Measurements from ENCODE around the gene SMG1.
"Not testable (repeated sequence)": the region's sequence is repeated elsewhere in the genome, so short reads cannot be mapped to it uniquely, and the experiment has no call there.

Gene SMG1

GRCh38 chr16:18925986-18926865 is at the start of gene SMG1:
TSS of gene SMG1 (minus strand) at chr16:18926408. CDS start at chr16:18926041, 367 bp downstream.
- DNase-seq (ENCODE audit: low read depth in 2 of 2): peak; percentile 85 to 87

- no peak for DNase-seq (ENCODE audit: low read depth in 2 of 2)
Measured at GRCh38 chr16:18975109-18975508, 48.9 kb upstream of the SMG1 start.

- no peak for DNase-seq (ENCODE audit: low read depth in 2 of 2)
Measured at GRCh38 chr16:18969855-18970240, 43.6 kb upstream of the SMG1 start.

GRCh38 chr16:18969050-18969854 is 43.0 kb upstream of the SMG1 start:
- DNase-seq (ENCODE audit: low read depth in 2 of 2): peak; percentile 57 to 66

- no peak for DNase-seq (ENCODE audit: low read depth in 2 of 2)
Measured at GRCh38 chr16:18966791-18967190, 40.6 kb upstream of the SMG1 start.

GRCh38 chr16:18965555-18965954 is 39.3 kb upstream of the SMG1 start:
- DNase-seq (ENCODE audit: low read depth in 2 of 2): no peak

GRCh38 chr16:18959031-18959505 is 32.9 kb upstream of the SMG1 start:
- DNase-seq (ENCODE audit: low read depth in 2 of 2): no peak

- DNase-seq (ENCODE audit: low read depth in 2 of 2): no peak
Measured at GRCh38 chr16:18958621-18959029, 32.4 kb upstream of the SMG1 start.

GRCh38 chr16:18956658-18957241 is 30.5 kb upstream of the SMG1 start:
- not testable (repeated sequence) for DNase-seq (ENCODE audit: low read depth in 2 of 2)

GRCh38 chr16:18955874-18956580 is 29.8 kb upstream of the SMG1 start:
- not testable (repeated sequence) for DNase-seq (ENCODE audit: low read depth in 2 of 2)

- DNase-seq (ENCODE audit: low read depth in 2 of 2): no peak
Measured at GRCh38 chr16:18953547-18953946, 27.3 kb upstream of the SMG1 start.

GRCh38 chr16:18950469-18951185 is 24.4 kb upstream of the SMG1 start:
- no peak for DNase-seq (ENCODE audit: low read depth in 2 of 2)

- DNase-seq (ENCODE audit: low read depth in 2 of 2): no peak
Measured at GRCh38 chr16:18948372-18949020, 22.3 kb upstream of the SMG1 start.

- DNase-seq (ENCODE audit: low read depth in 2 of 2): no peak
Measured at GRCh38 chr16:18945233-18945632, 19.0 kb upstream of the SMG1 start.

- no peak for DNase-seq (ENCODE audit: low read depth in 2 of 2)
Measured at GRCh38 chr16:18943414-18943813, 17.2 kb upstream of the SMG1 start.

- no peak for DNase-seq (ENCODE audit: low read depth in 2 of 2)
Measured at GRCh38 chr16:18942061-18942460, 15.9 kb upstream of the SMG1 start.

GRCh38 chr16:18941471-18941870 is 15.3 kb upstream of the SMG1 start:
- DNase-seq (ENCODE audit: low read depth in 2 of 2): no peak

- DNase-seq (ENCODE audit: low read depth in 2 of 2): no peak
Measured at GRCh38 chr16:18938986-18939385, 12.8 kb upstream of the SMG1 start.

GRCh38 chr16:18937390-18937789 is 11.2 kb upstream of the SMG1 start:
- DNase-seq (ENCODE audit: low read depth in 2 of 2): no peak

GRCh38 chr16:18936727-18937340 is 10.6 kb upstream of the SMG1 start:
- DNase-seq (ENCODE audit: low read depth in 2 of 2): no peak
